T follicular helper cell (primary cell): Measurements from ENCODE around the gene MARCO.
"Not testable (repeated sequence)": the region's sequence is repeated elsewhere in the genome, so short reads cannot be mapped to it uniquely, and the experiment has no call there.

Experiments used
- DNase-seq: peaks from one replicate; pipeline ENCODE4 v3.0.0-alpha.2; 2020; ENCODE audit warnings: low read depth

The MARCO gene

GRCh38 chr2:119005051-119005450 is 63.1 kb downstream of the MARCO start:
- DNase-seq = no peak

- no peak for DNase-seq
Measured at GRCh38 chr2:119005555-119005954, 63.6 kb downstream of the MARCO start.

- DNase-seq = no peak
Measured at GRCh38 chr2:119006441-119006840, 64.4 kb downstream of the MARCO start.

GRCh38 chr2:119008108-119008507 is 66.1 kb downstream of the MARCO start:
- no peak for DNase-seq

DNA sequence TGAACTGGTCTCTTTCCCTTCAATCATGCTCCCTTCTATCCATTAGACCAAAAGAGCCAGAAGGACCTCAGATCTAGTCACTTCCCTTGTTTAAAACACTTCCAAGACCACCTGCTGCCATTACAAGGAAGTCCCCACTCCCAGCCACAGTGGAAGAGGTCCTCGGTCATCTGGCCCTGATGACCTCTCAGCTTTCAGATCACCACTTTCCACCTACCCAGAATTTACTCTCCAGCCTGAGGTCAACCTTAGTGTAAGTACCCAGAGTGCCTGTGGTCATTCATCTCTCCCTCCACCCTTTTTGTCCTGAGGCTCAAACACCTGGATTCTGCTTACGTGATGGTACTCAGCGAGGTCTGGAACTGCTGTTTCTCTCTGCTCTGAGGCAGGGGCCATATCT is 67.1 kb downstream of the MARCO start:
- DNase-seq = no peak

- no peak for DNase-seq
Measured at GRCh38 chr2:119010336-119010735, 68.3 kb downstream of the MARCO start.

GRCh38 chr2:119011162-119011909 is 69.3 kb downstream of the MARCO start:
- no peak for DNase-seq

DNA sequence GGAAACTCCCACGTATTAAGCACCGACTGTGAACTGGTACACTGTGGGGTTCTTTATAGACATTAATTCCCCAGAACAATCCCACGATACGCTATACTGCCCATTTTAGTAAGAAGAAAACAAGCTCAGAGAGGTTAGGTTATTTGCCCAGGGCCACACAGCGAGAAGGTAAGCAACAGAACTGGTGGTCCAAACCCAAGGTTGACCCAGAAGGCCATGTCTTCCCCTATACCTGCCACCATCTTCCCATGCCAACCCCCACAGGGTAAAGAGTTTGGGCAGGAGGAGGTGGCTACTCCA is 69.9 kb downstream of the MARCO start:
- DNase-seq = no peak

- DNase-seq = no peak
Measured at GRCh38 chr2:119012345-119013301, 70.6 kb downstream of the MARCO start.

DNA sequence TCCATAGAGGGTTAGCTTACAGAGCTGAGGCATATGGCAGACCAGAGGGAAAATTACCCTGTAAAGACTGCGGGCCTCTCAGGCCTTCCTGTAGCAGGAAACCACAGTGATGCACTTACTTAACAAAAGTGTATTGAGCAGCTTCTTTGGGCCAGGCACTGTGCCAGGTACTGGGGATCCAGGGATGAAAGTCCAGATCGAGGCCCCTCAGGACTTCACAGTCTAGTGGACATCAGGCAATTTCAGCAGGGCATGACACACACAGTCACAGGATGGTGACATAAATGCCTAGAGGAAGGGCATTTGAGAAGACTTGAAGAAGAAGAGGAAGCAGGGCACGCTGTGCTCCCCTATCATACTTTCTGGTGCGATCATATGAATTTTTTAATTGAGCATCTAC is 71.7 kb downstream of the MARCO start:
- no peak for DNase-seq

- DNase-seq = no peak
Measured at GRCh38 chr2:119015845-119016244, 73.9 kb downstream of the MARCO start.

- DNase-seq = no peak
Measured at GRCh38 chr2:119019521-119019920, 77.5 kb downstream of the MARCO start.

- DNase-seq = no peak
Measured at GRCh38 chr2:119022678-119023077, 80.7 kb downstream of the MARCO start.

DNA sequence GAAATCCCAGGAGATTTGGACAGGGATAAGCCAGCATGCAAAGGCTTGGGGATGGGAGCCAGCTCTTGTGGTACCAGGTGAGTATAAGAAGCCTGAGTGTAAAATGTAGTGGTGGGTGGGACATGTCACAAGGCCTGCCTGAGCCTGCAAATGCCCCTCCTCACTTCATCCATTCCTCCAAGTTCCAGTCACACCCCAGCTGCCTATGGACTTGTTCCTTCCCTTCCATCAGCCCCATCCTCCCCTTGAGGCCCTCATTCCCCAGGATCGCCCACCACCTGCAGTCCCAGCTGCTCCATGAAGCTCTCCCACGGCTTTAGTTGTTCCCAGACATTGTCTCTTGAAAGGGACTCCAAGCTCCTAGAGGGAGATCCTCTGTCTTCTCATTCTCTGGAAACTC is 81.5 kb downstream of the MARCO start:
- no peak for DNase-seq

- no peak for DNase-seq
Measured at GRCh38 chr2:119024152-119024551, 82.2 kb downstream of the MARCO start.

DNA sequence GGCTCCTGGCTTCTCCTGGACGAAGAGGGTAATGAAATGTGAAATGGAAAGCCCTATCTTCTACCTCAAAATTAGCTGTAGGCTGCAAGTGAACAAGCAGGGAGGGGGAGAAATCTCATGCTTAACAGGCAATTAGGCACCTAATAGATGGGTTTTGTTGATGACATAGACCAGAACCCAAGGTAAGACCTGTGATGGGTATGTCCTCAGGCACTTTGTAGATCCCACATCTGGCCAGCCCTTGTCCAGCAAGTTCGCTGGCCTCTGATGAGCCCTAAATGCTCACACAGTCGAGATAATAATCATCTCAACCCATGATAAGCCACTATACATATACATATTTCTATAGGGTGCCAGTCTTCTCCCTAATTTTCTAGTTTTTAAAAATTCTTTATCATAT is 82.6 kb downstream of the MARCO start:
- no peak for DNase-seq

DNA sequence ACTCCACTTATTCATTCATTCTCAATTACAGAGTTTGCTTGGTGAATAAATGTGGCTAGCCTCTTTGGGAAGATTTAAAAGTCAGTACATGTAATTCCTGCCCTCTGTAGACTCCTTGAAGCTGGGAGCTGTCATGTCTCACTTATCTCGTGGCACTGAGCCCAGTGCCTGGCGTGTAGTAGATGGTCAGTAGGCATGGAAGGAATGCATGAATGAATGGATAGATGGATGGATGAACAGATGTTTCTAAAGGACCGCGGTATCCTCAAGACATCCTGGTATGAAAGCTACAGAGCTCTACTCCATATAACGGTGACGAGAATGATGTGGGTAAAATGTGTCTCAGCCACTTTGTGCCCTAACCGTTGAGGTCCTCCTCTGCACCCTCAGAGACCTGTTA is 83.0 kb downstream of the MARCO start:
- DNase-seq = no peak

- DNase-seq = no peak
Measured at GRCh38 chr2:119025762-119026351, 83.9 kb downstream of the MARCO start.

- no peak for DNase-seq
Measured at GRCh38 chr2:119026890-119027289, 84.9 kb downstream of the MARCO start.

GRCh38 chr2:119028327-119029174 is 86.6 kb downstream of the MARCO start:
- no peak for DNase-seq

DNA sequence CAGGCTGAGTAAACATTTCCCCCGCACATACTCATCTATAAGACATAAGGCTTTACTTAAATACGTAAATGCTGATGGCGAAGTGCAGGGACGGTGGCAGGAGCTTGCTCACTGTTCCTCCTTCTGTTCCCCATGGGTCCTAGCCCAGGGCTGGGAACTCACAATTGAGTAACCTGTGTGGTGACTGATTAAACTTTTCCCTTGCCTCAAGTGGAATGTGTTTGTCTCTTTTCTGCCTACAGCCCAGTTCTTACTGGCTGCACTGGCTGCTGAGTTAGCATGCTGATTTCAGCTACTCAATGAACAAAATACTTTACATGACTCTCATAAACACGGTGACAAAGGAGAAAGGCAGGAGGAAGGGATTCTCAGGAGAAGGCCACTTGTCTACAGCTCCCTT is 87.3 kb downstream of the MARCO start:
- no peak for DNase-seq

GRCh38 chr2:119037922-119038321 is 95.9 kb downstream of the MARCO start:
- not testable (repeated sequence) for DNase-seq
